Osteoblast (primary cell): ENCODE data around the gene MUL1. TPM values are rescaled to one million over a fixed set of nuclear protein-coding genes. Genes with fewer than 3 reads are reported as not detected.

Experiments used
- DNase-seq: peaks from one replicate; pipeline ENCODE4 v3.0.0; 2011; ENCODE audit warnings: low spot score, mixed read lengths; ENCODE audit not compliant: insufficient read length; ENCODE audit errors: missing footprints
- H2AFZ ChIP-seq: 2 replicates; pipeline ENCODE4 v1.6.0; 2011; ENCODE audit warnings: mild to moderate bottlenecking, low read length
- H3K27ac ChIP-seq: 2 replicates; pipeline ENCODE4 v1.5.1; 2011; ENCODE audit warnings: mild to moderate bottlenecking, low read depth, low read length, moderate library complexity
- H3K27me3 ChIP-seq: 2 replicates; pipeline ENCODE4 v1.6.0; 2012; ENCODE audit warnings: mild to moderate bottlenecking, control low read depth, inconsistent platforms, low read length, moderate library complexity; ENCODE audit not compliant: insufficient read depth
- H3K36me3 ChIP-seq: 2 replicates; pipeline ENCODE4 v1.5.1; 2011; ENCODE audit warnings: mild to moderate bottlenecking, low read length, control low read depth, moderate library complexity; ENCODE audit not compliant: insufficient read depth
- H3K4me1 ChIP-seq: 2 replicates; pipeline ENCODE4 v1.5.1; 2011; ENCODE audit warnings: mild to moderate bottlenecking, low read length, control low read depth, moderate library complexity; ENCODE audit not compliant: insufficient read depth
- H3K4me2 ChIP-seq: 2 replicates; pipeline ENCODE4 v1.6.0; 2011; ENCODE audit warnings: mild to moderate bottlenecking, low read length; ENCODE audit not compliant: insufficient read depth
- H3K4me3 ChIP-seq: fragments of 200-600 bp; sonication (generic); 3 replicates; pipeline ENCODE4 v1.5.1; 2012; ENCODE audit warnings: mild to moderate bottlenecking, low read length, inconsistent platforms; ENCODE audit not compliant: insufficient read depth
- H3K79me2 ChIP-seq: 2 replicates; pipeline ENCODE4 v1.6.0; 2012; ENCODE audit warnings: mild to moderate bottlenecking, low read length, control low read depth, inconsistent platforms; ENCODE audit not compliant: insufficient read depth
- H3K9me3 ChIP-seq: 2 replicates; pipeline ENCODE4 v1.5.1; 2011; ENCODE audit warnings: low read depth, low read length, control low read depth
- H4K20me1 ChIP-seq: 2 replicates; pipeline ENCODE4 v1.6.0; 2012; ENCODE audit warnings: mild to moderate bottlenecking, low read length, control low read depth; ENCODE audit not compliant: insufficient read depth
- CTCF ChIP-seq: IDR thresholded peaks from 2 replicates; pipeline ENCODE4 v1.5.1; 2011; ENCODE audit warnings: mild to moderate bottlenecking, low read depth, low read length, moderate library complexity; ENCODE audit errors: extremely low read depth
- total RNA-seq: library from RNA; depleted of rRNA; stranded (reverse); fragments of >200 nt; gene quantifications from 2 replicates; pipeline ENCODE4 v1.2.3, GENCODE V29; 2012

MUL1 gene
- total RNA-seq, 1 donor = 37.3 TPM

GRCh38 chr1:20496241-20496661 lies 11.7 kb downstream of the MUL1 start:
- H3K27me3 ChIP-seq = peaks cover 2% of the 10 kb centered on the region
- DNase-seq = peak; percentile 89
- peaks cover 4% of the 10 kb centered on the region for H4K20me1 ChIP-seq
- H3K4me2 ChIP-seq = peak overlapping the region; percentile 6
- no peaks in the 10 kb centered on the region for H3K79me2 ChIP-seq
- peaks cover 20% of the 10 kb centered on the region for H3K36me3 ChIP-seq
- H2AFZ ChIP-seq = no peak overlapping the region
- no peak overlapping the region for H3K4me3 ChIP-seq
- H3K4me1 ChIP-seq = peaks cover 29% of the 10 kb centered on the region
- no peaks in the 10 kb centered on the region for H3K9me3 ChIP-seq
- H3K27ac ChIP-seq = peak overlapping the region; percentile 10
- TF ChIP-seq CTCF = no peak

GRCh38 chr1:20495661-20496060 lies 12.3 kb downstream of the MUL1 start:
- H3K27me3 ChIP-seq = peaks cover 6% of the 10 kb centered on the region
- no peak overlapping the region for H2AFZ ChIP-seq
- no peak overlapping the region for H3K27ac ChIP-seq
- H3K79me2 ChIP-seq = no peaks in the 10 kb centered on the region
- peaks cover 29% of the 10 kb centered on the region for H3K4me1 ChIP-seq
- peaks cover 4% of the 10 kb centered on the region for H4K20me1 ChIP-seq
- H3K4me3 ChIP-seq = no peak overlapping the region
- no peaks in the 10 kb centered on the region for H3K9me3 ChIP-seq
- H3K36me3 ChIP-seq = peaks cover 14% of the 10 kb centered on the region
- TF ChIP-seq CTCF = no peak
- peak overlapping the region; percentile 6 for H3K4me2 ChIP-seq
- no peak for DNase-seq

- Histone ChIP-seq H3K79me2 (no peaks in the 10 kb centered on the region), H4K20me1 (peaks cover 4% of the 10 kb centered on the region), H3K36me3 (peaks cover 5% of the 10 kb centered on the region), H2AFZ (no peak overlapping the region), H3K27me3 (peaks cover 6% of the 10 kb centered on the region), H3K4me3 (no peak overlapping the region), H3K27ac (peak overlapping the region; percentile 58), H3K4me2 (peak overlapping the region; percentile 73), H3K4me1 (peaks cover 29% of the 10 kb centered on the region), H3K9me3 (no peaks in the 10 kb centered on the region)
- peak; percentile 93 for DNase-seq
- TF ChIP-seq CTCF = no peak
Observed at GRCh38 chr1:20494609-20495311, 13.2 kb downstream of the MUL1 start.

- peak overlapping the region; percentile 34 for H3K4me3 ChIP-seq
- H3K36me3 ChIP-seq = no peaks in the 10 kb centered on the region
- H2AFZ ChIP-seq = peak overlapping the region; percentile 25
- peaks cover 29% of the 10 kb centered on the region for H3K4me1 ChIP-seq
- H4K20me1 ChIP-seq = peaks cover 4% of the 10 kb centered on the region
- H3K9me3 ChIP-seq = no peaks in the 10 kb centered on the region
- H3K79me2 ChIP-seq = no peaks in the 10 kb centered on the region
- H3K4me2 ChIP-seq = peak overlapping the region; percentile 73
- DNase-seq = peak; percentile 97
- peak overlapping the region; percentile 58 for H3K27ac ChIP-seq
- H3K27me3 ChIP-seq = peaks cover 8% of the 10 kb centered on the region
- peak; percentile 99 for TF ChIP-seq CTCF
Observed at GRCh38 chr1:20493839-20494608, 13.9 kb downstream of the MUL1 start.
